Heart right ventricle (tissue), 16 donors: ENCODE results near the gene VAV1. TPM values are rescaled to one million over a fixed set of nuclear protein-coding genes. Genes with fewer than 3 reads are reported as not detected.

Experiments
- ATAC-seq, 8 donors: fragments of 200-7000 bp; cut with Tn5 transposase; one replicate each; pipeline ENCODE4 v1.9.1; 2020; ENCODE audit warnings: mild to moderate bottlenecking in 8 of 8, moderate library complexity in 8 of 8, moderate number of reproducible peaks in 1 of 8
- DNase-seq, 2 donors: peaks; one replicate each; pipeline ENCODE4 v3.0.0-alpha.2; 2020
- H3K27ac ChIP-seq, 10 donors: fragments of 200-600 bp; sonication (generic) in 2 of 10; one replicate each; pipeline versions ENCODE4 v1.5.0 to v1.8.0; 2020 to 2022; ENCODE audit warnings: mild to moderate bottlenecking in 3 of 10
- H3K27me3 ChIP-seq, 7 donors: fragments of 200-600 bp; one replicate each; pipeline ENCODE4 v1.8.0; 2021 to 2022; ENCODE audit warnings: mild to moderate bottlenecking in 2 of 7
- H3K36me3 ChIP-seq, 9 donors: fragments of 200-600 bp; sonication (generic) in 1 of 9; one replicate each; pipeline versions ENCODE4 v1.5.0 to v1.8.0; 2020 to 2022; ENCODE audit warnings: mild to moderate bottlenecking in 2 of 9
- H3K4me1 ChIP-seq, 9 donors: fragments of 200-600 bp; sonication (generic) in 1 of 9; one replicate each; pipeline versions ENCODE4 v1.5.0 to v1.8.0; 2020 to 2022; ENCODE audit warnings: mild to moderate bottlenecking in 4 of 9
- H3K4me3 ChIP-seq, 10 donors: fragments of 200-600 bp; sonication (generic) in 2 of 10; one replicate each; pipeline versions ENCODE4 v1.5.0 to v1.8.0; 2020 to 2022; ENCODE audit warnings: mild to moderate bottlenecking in 7 of 10, moderate library complexity in 2 of 10
- H3K9me3 ChIP-seq, 11 donors: fragments of 200-600 bp in 10 of 11; sonication (generic) in 2 of 11; one replicate each; pipeline versions ENCODE4 v1.5.0 to v1.8.0; 2013 to 2022; ENCODE audit warnings: mild to moderate bottlenecking in 2 of 11, control low read depth in 1 of 11, moderate library complexity in 1 of 11
- CTCF ChIP-seq, 9 donors: fragments of 200-600 bp; sonication (generic) in 2 of 9; IDR thresholded peaks; one replicate each; pipeline versions ENCODE4 v1.5.0 to v1.8.0; 2021 to 2022; ENCODE audit warnings: antibody characterized with exemption in 9 of 9, mild to moderate bottlenecking in 5 of 9, moderate library complexity in 1 of 9
- WGBS, 2 donors: extraction: QIAGEN DNeasy Blood & Tissue Kit; methylation state at CpG; one replicate each; pipeline ENCODE4 v1.1.7; 2013; ENCODE audit warnings: inconsistent platforms in 1 of 2; 5-methylcytosine and 5-hydroxymethylcytosine counted together
- intact Hi-C, 10 donors: fragments of 100-400 bp; cut with DNase I; formaldehyde crosslinking; loops; one replicate each; pipeline versions ENCODE4 v1.11.1 to v1.14.2; 2022
- polyA plus RNA-seq, 2 donors: library from polyadenylated mRNA; stranded (reverse); fragments of 200-250 nt; gene quantifications; one replicate each; pipeline ENCODE4 v1.2.3, GENCODE V29; 2013
- total RNA-seq, 10 donors: library from RNA; stranded (reverse); fragmentation: NEBNext Ultra II Directional in 3 of 10; extraction: Animal tissue kit (Norgen Biotek cat#: 25700) in 3 of 10; gene quantifications; one replicate each; pipeline versions ENCODE4 v1.2.1 to v1.2.4, GENCODE V29; 2021 to 2023
- donor health status: Arrhythmogenic right ventricular cardiomyopathy.
- donor health status: ischemic (EF 13 %, LVEDD 7.1; RV severe dilation, severe dysfunction).
- donor health status: healthy with polysubstance abuse.
- donor health status: DM: no; HTN: yes; CAD: no.
- donor health status: DM: no; HTN: no; CAD: no.
- donor health status: ischemic (EF 25% LVEDD 6.9; RV normal size, moderate dysfunction).
- donor health status: ischemic (EF 25% LVEDD 5.7; RV mildly dilated, moderate dysfunction).
- donor health status: healthy.
- donor health status: DM: yes; HTN: yes; CAD: no.
- donor health status: Ischemic cardiomyopathy.
- donor health status: ischemic (EF 35%, LVEDD 5.7; RV mildly dilated, moderate dysfunction).
- donor health status: nonischemic (EF 11% LVEDD 7.7; RV severe dilation, severe dysfunction).
- donor health status: DM: yes; HTN: yes; CAD: no.
- donor health status: PGD.
- donor health status: ischemic (EF 29% LVEDD 5.4; RV normal size, mild dysfunction).
- donor health status: nonischemic (EF 23%, LVEDD 6.1; RV moderate dilation, normal function).

VAV1 gene
- total and polyA plus RNA-seq, 12 donors, result 0.45 to 11.0 (median 1.4) TPM

- peak overlapping the region; percentile 74 to 100 (median 94) for H3K27ac ChIP-seq
- H3K4me1 ChIP-seq, result peaks cover 12 to 63% (median 49%) of the 10 kb centered on the region in 9 donors
- H3K9me3 ChIP-seq, result no peaks in the 10 kb centered on the region
- ATAC-seq, result peak; percentile 5 to 83 (median 50)
- intact Hi-C loops, result loop anchor here in 8 of 10 donors (2.0 to 10.0 kb wide), 10 partner anchors 15 to 657 kb away; partner anchors contain the start of genes ALKBH7 (in 1 of the 8), PSPN (in 1 of the 8) and ZNF557 (in 1 of the 8)
- 12% methylated on average over 13 of the region's 13 CpGs for WGBS, 2 donors
- peaks cover 0 to 39% (median 0%) of the 10 kb centered on the region in 9 donors for H3K36me3 ChIP-seq
- peak overlapping the region in 8 of 10 donors; percentile 23 to 99 (median 94) for H3K4me3 ChIP-seq
- DNase-seq, result peak; percentile 80 to 87
- TF ChIP-seq CTCF (IDR thresholded peaks at IDR 0.05), result peak; percentile 31 to 81 (median 66)
- H3K27me3 ChIP-seq, result peaks cover 0 to 10% (median 0%) of the 10 kb centered on the region in 7 donors
These were observed 34.4 kb upstream of the VAV1 start for GRCh38 chr19:6737873-6738786.

GRCh38 chr19:6738787-6739389, 33.6 kb upstream of the VAV1 start:
- peaks cover 12 to 67% (median 53%) of the 10 kb centered on the region in 9 donors for H3K4me1 ChIP-seq
- DNase-seq (peak; percentile 59 to 62), ATAC-seq (peak in 1 of 8 donors; percentile 2)
- peak overlapping the region in 9 of 10 donors; percentile 23 to 97 (median 91) for H3K4me3 ChIP-seq
- intact Hi-C loops, result loop anchor here in 8 of 10 donors (2.0 to 10.0 kb wide), 9 partner anchors 14 to 656 kb away; partner anchors contain the start of genes ALKBH7 (in 1 of the 8), PSPN (in 1 of the 8) and ZNF557 (in 1 of the 8)
- H3K9me3 ChIP-seq, result no peaks in the 10 kb centered on the region
- peak in 1 of 9 donors; percentile 23 for TF ChIP-seq CTCF (IDR thresholded peaks at IDR 0.05)
- peaks cover 0 to 40% (median 4%) of the 10 kb centered on the region in 9 donors for H3K36me3 ChIP-seq
- peaks cover 0 to 10% (median 0%) of the 10 kb centered on the region in 7 donors for H3K27me3 ChIP-seq
- H3K27ac ChIP-seq, result peak overlapping the region; percentile 74 to 100 (median 94)
- 9 to 12% methylated on average over 24 of the region's 24 CpGs for WGBS, 2 donors

- DNase-seq, result peak; percentile 90
- H3K36me3 ChIP-seq, result peaks cover 0 to 40% (median 8%) of the 10 kb centered on the region in 9 donors
- H3K4me3 ChIP-seq, result peak within 1 kb of the TSS; percentile 81 to 97 (median 94)
- no peaks in the 10 kb centered on the region for H3K9me3 ChIP-seq
- peak; percentile 30 to 66 (median 50) for ATAC-seq
- intact Hi-C loops, result loop anchor here in 8 of 10 donors (2.0 to 10.0 kb wide), 9 partner anchors 13 to 655 kb away; partner anchors contain the start of genes ALKBH7 (in 1 of the 8), PSPN (in 1 of the 8) and ZNF557 (in 1 of the 8)
- H3K27me3 ChIP-seq, result peaks cover 0 to 10% (median 0%) of the 10 kb centered on the region in 7 donors
- H3K27ac ChIP-seq, result peak within 1 kb of the TSS; percentile 90 to 100 (median 96)
- peaks cover 15 to 73% (median 59%) of the 10 kb centered on the region in 9 donors for H3K4me1 ChIP-seq
- WGBS, 2 donors, result 1% methylated on average over 35 to 47 of the region's 47 CpGs
- TF ChIP-seq CTCF (IDR thresholded peaks at IDR 0.05), result no peak
These were observed 33.1 kb upstream of the VAV1 start, which contains the start of gene TRIP10 for GRCh38 chr19:6739390-6739882. Gene TRIP10 (plus strand): TSS chr19:6739680. CDS start chr19:6739762, 82 bp downstream.
